ENCODE data around the gene ACE.

DNA sequence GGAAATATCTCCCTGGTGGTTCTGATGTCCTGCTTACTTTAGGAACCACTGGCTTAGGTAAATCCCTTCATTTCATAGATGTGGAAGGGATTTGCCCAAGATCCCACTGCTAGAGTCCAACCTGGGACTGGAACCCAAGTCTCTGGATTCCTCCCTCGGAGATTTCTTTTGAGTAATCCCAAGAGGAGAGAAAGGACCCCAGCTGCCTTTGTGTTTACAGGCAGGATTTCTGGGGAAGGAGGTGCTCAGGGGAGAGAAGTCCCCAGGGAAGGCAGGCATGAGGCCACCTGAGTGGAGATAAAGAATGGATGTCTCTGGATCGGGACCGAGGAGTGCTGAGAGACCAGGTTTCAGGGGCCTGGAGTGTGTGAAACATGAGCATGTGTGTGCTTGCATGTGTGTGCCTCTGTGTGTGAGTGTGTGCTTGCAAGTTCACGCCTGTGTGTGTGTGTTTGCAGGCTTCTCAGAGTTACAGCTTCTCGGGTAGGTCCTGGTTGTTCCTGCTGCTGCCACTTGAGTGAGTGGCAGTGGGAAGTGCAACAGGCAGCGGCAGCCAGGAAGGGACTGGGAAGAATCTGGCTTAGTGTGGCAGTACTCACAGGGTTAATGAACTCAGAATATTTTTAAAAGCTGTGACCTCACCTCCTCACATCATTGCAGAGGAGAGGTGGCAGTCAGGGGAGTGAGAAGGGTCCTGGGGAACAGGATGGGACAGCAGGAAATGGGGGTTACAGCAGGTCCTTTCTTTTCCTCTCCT lies 48.5 kb downstream of the ACE start:
- TF ChIP-seq ZNF274 (IDR thresholded peaks at IDR 0.05; ENCODE audit: low read depth, low read length) (no peak), YY1 (IDR thresholded peaks at IDR 0.05; ENCODE audit: insufficient read depth, insufficient read length) (no peak)
